ENCODE results near the gene EIF4A3.
A peak's percentile ranks its signal among the peaks of the same experiment; 100 is the strongest.
"Not testable (repeated sequence)": the region's sequence is repeated elsewhere in the genome, so short reads cannot be mapped to it uniquely, and the experiment has no call there.

The EIF4A3 gene

DNA sequence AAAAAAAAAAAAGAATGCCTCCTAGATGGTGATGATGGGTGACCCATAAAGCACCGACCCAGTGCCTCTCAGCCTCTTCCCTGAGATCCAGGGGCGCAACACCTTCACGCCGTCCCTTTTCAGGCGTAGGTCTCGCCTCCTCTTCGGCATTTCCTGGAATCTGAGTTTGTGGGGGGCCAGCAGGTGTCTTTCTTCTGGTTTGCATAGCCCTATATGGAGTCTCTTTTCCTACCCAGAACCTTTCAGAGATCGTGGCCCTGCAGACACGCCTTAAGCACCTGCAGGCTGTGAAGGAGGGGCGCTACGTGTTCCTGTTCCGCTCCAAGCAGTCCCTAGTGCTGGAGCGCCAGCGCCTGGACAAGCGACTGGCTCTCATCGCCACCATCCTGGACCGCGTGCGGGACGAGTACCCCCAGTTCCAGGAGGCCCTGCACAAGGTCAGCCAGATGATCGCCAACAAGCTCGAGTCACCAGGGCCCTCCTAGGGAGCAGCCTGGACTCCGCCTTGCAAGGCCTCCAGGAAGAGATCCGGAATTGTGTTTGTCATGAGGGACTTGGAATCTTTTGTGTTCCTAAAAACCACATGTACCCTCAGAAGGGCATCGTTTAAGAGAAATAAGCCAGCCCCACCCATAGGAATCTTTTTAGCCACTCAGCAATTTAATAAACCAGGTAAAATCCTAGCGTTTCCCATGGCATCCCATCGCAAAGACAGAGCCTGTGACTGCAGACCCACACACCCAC, 47.5 kb downstream of the EIF4A3 start:
- DNase-seq (ENCODE audit: low spot score): no peak

DNA sequence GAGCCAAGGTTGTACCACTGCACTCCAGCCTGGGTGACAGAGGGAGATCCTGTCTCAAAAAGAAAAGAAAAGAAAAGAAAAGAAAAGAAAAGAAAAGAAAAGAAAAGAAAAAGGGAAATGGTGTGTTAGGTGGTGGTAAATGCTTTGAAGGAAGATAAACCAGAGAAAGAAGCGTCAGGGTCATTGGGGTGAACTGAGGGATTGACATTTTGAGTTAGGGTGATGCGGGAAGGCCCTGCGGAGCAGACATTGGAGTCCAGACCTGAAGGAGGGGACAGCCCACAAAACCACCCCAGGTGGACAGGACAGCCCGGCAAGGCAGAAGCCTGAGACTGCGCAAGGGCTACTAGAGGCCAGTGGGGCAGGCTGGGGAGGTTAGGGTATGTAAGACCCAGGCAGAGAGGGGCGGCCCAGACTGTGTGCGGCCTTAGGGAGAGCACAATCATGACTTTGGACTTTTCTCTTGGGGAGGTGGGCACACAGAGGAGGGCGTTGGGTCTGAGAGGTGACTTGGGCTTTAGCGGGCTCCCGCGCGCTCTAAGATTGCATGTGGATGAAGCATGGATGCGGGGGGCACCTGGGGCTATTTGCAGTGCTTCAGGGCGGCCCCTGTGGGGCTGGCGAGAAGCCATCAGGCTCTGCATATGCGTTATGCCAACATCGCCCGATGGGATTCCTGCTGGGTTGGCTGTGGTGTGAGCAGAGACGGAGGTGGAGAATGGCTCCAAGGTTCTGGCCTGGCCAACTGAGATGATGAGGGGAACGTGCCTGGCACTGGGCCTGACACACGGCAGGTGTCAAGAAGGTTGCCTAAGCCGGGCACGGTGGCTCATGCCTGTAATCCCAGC, 48.9 kb downstream of the EIF4A3 start:
- DNase-seq (ENCODE audit: low spot score): no peak

DNA sequence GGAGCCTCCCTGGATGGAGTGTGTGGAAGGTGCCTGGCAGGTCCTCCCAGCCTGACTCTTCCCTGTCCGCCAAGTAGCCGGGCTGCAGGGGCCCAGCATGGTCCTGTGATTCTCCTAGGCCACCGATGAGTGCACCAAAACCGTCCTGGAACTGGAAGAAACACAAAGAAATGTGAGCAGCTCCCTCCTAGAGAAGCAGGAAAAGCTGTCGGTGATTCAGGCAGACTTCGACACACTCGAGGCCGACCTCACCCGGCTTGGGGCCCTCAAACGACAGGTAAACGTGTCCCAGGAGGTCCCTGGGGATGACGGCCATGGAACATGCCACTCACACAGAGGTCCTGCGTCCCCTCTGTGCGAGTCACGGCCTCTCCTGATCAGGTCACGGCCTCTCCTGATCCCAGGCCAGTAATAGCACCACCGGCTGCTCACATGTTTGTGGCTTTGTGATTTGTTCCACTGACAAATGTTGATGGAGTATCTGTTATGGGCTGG, 49.8 kb downstream of the EIF4A3 start:
- no peak for DNase-seq (ENCODE audit: low spot score)

DNA sequence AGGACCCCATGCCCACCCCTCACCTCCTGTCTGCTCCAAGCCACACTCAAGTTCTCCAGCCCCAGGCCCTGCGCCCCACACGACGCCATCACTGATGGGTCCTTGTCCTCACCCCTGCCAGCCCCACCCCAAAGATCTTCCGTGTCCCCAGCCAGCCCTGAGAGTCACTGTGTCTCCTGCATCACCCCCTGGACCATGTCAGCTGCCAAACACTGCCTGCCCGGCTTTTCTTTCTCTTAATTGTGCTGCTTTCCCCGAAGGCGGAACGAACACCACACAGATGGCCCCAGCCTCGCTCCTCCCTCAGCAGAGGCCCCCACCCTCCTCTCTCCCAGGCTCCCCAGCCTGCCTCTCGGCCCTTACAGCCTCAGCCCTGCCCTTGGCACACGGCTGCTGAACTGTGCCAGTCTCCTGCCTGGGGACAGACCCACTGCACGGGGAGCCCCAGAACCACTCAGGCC, 50.3 kb downstream of the EIF4A3 start:
- no peak for DNase-seq (ENCODE audit: low spot score)

DNA sequence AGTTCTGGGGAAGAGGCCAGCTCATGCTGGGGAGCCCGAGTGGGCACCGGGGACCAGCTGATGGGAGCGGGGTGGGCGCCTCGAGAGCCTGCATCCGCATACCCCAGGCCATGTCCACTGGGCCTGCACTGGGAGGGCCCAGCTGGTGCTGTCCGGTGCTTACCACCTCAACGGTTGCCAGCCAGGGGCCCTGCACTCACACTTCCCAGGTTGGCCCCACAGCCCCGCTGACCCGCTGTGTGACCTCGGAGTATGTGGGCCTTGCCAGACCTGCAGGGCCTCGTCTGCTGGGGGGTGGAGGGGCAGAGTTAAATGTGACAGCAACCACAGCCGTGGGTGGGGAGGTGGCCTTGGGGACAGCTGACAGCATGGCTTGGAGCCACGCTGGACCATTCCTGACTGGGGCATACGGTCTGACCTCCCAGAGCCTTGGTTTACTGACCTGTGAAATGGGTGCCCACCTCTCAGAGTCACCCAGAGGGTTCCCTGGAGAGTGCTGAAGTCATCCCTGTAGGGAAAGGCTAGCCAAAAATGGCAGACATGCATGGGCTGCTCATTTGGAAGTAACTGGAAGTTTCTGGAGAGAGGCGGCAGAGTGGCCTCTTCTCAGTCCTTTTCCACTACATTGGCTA, 51.0 kb downstream of the EIF4A3 start:
- DNase-seq (ENCODE audit: low spot score): no peak

DNA sequence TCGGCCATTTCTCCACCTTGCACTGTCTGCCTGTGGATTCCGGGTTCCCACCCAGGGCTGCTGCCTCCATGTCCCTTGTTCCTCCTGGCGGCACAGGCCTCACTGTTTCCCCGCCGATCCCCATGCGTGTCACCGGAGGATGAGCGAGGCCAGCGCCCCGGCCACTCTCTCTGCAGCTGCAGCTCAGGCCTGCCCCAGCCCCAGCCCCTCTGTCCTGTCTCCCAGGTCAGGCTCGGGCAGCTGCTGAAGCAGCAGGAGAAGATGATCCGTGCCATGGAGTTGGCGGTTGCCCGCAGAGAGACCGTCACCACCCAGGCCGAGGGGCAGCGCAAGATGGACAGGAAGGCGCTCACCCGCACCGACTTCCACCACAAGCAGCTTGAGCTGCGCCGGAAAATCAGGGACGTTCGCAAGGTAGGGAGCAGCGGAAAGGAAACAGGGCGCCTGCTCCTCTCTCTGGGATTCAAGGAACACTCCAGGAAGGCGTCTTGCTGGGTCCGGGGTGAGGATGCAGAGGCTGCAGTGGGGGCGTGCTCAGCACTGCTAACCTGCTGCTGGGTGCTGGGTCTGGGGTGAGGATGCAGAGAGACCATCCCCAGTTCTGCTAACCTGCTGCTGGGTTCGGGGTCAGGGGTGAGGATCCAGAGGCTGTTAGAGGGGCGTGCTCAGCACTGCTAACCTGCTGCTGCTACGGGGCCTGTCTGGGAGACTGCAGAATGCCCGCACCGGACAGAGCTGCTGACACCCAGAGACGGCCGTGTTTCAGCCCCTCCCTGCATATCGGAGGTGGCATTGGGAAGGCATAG, 51.7 kb downstream of the EIF4A3 start:
- no peak for DNase-seq (ENCODE audit: low spot score)

DNA sequence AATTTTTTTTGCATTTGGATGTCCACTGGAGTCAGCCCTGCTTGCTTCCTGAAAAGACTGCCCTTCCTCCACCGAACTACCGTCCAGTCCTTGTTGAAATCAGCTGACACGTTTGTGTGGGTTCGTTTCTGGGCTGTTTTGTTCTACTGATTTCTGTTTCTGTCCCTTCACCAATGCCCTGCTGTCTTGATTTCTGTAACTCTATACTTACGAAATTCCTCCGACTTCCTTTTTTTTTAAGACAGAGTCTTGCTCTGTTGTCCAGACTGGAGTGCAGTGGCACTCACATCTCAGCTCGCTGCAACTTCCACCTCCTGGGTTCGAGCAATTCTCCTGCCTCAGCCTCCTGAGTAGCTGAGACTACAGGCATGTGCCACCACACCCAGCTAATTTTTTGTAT, 54.0 kb downstream of the EIF4A3 start:
- DNase-seq (ENCODE audit: low spot score): peak; percentile 34

DNA sequence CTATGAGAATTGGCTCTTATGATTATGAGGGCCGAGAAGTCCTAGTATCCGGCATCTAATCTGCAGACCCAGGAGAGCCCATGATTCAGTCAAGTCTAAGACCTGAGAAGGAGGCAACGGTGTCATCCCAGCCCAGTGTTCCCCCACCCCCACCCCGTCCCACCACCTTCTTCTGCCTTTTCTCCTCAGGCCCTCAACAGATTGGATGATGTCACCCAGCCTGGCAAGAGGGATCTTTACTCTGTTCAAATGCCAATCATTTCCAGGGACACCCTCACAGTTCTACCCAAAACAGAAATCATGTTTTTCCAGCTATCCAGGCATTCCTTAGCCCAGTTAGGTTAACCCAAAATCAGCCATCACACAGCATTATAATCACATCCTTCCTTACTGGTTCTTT, 55.6 kb downstream of the EIF4A3 start:
- no peak for DNase-seq (ENCODE audit: low spot score)

DNA sequence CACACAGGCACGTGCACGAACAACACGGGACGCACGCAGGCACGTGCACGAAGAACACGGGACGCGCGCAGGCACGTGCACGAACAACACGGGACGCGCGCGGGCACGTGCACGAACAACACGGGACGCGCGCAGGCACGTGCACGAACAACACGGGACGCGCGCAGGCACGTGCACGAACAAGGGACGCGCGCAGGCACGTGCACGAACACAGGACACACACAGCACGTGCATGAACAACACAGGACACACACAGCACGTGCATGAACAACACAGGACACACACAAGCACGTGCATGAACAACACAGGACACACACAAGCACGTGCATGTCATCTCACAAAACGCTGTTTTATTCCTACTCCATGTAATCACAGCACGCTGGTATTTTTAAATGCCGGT, 56.8 kb downstream of the EIF4A3 start:
- not testable (repeated sequence) for DNase-seq (ENCODE audit: low spot score)

DNA sequence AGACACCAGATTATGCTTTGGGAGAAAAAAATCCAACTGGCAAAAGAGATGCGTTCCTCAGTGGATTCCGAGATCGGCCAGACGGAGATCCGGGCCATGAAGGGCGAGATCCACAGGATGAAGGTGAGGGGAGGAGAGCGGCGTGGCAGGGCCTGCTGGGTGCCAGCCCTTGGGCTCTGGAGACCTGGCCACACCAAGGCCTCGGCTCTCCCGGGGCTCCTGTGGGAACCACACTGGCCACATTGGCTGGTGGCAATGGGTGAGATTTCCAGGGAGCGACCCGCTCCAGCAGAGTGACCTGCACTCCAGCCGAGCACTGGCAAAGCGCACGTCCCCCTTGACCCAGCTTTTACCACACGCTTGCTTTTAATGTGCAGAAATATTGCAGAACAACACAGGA, 57.2 kb downstream of the EIF4A3 start:
- DNase-seq (ENCODE audit: low spot score): no peak

DNA sequence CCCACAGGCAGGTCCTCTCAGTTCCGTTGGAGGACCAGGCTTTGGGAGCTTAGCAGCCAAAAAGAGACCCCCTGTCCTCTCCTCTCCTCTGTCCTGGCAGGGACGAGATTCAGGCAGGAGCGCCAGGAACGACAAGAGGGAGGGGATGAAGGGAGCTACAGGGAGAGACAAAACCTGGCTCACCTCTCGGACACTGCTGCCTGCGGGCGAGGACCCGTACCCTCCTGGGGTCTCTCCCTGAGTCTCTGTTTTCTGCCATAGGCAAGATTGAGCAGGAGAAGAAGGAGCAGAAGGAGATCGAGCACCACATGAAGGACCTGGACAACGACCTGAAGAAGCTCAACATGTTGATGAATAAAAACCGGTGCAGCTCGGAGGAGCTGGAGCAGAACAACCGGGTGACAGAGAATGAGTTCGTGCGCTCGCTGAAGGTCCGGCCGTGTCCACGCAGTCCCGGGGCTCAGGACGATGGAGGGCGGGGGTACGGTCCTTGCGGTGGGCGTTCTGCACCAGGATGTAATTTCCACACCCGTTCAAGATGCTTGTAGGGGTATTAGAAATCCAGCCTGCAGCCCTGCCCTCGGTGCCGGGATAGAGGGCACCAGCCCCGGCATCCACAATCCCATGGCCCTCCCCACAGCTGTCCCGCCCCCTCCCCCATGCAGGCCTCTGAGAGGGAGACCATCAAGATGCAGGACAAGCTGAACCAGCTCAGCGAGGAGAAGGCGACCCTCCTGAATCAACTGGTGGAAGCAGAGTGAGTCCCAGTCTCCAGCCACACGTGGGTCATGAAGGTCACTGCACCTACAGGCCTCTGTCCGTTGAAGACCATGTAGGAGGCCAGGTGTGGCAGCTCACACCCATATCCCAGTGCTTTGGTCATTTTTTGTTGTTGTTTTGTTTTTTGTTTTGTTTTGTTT, 59.3 kb downstream of the EIF4A3 start:
- no peak for DNase-seq (ENCODE audit: low spot score)

DNA sequence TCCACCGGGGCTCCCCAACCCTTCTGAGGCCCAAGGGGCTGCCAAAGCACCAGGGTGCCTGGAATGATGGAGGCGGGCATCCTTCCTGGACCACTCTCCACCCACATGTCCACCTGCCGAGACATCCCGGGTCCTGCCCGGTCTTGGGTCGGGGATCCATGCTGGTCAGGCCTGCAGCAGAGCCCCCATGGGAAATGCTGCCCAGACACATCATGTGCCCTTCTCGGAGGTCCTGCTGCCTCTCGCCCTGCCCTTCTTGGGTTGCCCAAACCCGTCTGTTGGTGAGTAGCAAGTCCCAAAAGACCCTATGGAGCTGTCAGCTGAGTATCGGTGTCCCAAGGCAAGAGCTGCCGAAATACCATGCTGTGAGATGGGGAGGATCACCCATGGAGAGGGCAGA, 60.3 kb downstream of the EIF4A3 start:
- no peak for DNase-seq (ENCODE audit: low spot score)

DNA sequence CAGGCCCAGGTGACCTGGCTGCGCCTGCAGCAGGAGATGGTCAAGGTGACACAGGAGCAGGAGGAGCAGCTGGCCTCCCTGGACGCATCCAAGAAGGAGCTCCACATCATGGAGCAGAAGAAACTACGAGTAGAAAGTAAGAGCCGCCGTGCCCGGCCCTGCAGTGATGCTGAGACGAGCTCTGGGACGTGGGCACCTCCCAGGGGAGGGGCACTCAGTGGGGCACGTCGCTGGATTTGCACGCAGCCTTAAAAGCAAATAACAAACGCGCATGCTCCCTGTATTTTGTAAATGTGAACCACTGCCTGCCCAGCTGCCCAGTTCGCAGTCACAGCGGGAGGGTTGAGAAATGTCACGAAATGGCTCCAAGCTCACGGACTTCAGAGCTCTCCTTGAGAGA, 60.8 kb downstream of the EIF4A3 start:
- no peak for DNase-seq (ENCODE audit: low spot score)

DNA sequence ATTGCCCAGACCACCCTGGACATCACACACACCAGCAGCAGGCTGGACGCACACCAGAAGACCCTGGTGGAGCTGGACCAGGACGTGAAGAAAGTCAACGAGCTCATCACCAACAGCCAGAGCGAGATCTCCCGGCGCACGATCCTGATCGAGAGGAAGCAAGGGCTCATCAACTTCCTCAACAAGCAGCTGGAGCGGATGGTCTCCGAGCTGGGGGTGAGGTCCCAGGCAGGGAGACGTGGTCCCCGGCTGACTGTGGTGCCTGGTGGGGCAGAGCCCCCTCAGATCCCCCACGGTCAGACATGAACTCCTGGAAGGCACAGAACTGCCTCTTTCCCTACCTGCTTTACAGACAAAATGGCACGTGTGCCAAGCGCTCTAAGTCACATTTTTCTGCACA, 62.2 kb downstream of the EIF4A3 start:
- DNase-seq (ENCODE audit: low spot score): no peak
